ENCODE data around the gene UBE2G2.

- TF ChIP-seq MAZ (IDR thresholded peaks at IDR 0.05; ENCODE audit: borderline replicate concordance, low read depth, low read length) (no peak), CTCF (conservative IDR thresholded peaks at IDR 0.05; ENCODE audit: low read depth, low read length) (no peak), ELK1 (IDR thresholded peaks at IDR 0.05; ENCODE audit: borderline replicate concordance, low read depth, low read length) (no peak), NFE2L2 (IDR thresholded peaks at IDR 0.05; ENCODE audit: low read depth, low read length) (no peak), POLR2A (IDR thresholded peaks at IDR 0.05; ENCODE audit: low read depth, low read length) (no peak), BHLHE40 (IDR thresholded peaks at IDR 0.05; ENCODE audit: low read depth, low read length) (no peak)
Observed at GRCh38 chr21:44724196-44724595, 77.4 kb downstream of the UBE2G2 start.
